Activated CD8-positive, alpha-beta memory T cell treated with anti-CD3 and anti-CD28 coated beads for 4 hours (primary cell): ENCODE data around the gene PEPD.

Experiments used
- DNase-seq, 2 donors: peaks; one replicate each; pipeline ENCODE4 v3.0.0-alpha.2; 2020; ENCODE audit warnings: low read depth in 2 of 2

The PEPD gene

DNA sequence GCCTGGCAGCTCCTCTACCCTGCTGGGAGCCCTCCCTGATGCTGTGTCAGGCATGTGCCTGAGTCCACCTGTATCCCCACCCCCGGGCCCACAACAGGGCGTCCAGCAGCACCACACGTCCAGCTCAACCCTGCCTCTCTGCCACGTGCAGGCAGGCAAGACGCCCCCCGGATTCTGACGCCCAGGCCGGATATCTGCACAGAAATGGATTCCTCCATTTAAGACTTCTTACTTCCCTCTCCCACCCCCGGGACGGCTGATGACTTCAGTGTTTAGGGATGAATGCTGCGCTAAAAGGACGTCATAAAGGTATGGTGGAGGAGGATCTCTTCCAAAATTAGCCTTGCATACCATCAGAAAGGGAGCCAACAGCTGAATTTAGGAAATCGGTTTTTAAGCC, 10.2 kb downstream of the PEPD start:
- DNase-seq: no peak

DNA sequence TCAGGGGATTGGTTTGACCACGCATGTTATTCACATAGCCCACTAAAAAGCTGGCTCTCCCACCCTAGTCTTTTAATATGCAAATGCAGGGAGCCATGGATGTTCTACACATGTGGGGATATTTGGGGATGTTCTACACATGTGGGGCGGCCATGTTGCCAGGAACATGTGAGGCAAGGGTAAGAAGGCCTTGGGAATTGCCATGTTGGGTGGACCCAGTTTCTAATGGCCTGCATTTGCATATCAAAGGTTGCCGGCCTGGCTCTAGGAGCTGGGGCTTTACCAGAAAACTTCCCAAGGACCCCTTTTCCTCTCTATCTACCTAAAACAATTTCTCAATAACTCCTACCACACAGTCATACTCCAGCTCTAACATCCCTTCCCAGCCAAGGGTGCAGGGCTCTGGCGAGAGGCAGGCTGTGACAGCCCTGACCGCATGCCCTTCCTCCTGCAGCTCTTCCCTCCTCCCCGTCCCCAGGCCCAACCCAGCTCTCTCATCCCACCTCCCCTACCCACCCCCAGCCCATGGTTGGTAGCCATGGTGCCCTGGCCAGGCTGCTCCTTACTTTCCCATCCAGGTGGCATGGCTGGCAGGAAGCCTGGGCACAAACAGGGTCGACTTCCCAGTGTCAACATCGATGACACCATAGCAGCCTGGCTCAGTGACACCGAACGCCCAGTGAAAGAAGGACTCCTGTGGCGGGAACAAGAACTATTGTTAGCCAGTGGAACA, 11.0 kb downstream of the PEPD start:
- DNase-seq: no peak

DNA sequence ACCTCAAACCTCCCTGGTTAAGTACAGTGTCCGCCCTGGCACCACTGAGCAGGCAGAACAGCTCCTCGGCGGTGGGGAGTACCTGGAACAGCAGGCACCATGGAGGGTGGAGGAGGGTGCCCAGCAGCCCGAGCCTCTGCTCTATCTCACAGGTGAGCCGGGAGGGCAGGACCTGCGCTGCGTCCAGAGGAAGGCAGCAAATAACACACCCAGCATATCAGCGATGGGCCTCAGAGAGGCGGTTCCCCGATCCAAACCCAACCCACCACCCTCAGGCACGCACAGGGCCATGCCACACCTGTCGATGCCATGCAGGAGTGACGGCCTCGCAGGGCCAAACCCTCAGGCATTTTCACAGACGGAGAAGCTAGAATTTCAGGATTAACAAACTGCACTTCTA, 11.8 kb downstream of the PEPD start:
- DNase-seq: no peak

DNA sequence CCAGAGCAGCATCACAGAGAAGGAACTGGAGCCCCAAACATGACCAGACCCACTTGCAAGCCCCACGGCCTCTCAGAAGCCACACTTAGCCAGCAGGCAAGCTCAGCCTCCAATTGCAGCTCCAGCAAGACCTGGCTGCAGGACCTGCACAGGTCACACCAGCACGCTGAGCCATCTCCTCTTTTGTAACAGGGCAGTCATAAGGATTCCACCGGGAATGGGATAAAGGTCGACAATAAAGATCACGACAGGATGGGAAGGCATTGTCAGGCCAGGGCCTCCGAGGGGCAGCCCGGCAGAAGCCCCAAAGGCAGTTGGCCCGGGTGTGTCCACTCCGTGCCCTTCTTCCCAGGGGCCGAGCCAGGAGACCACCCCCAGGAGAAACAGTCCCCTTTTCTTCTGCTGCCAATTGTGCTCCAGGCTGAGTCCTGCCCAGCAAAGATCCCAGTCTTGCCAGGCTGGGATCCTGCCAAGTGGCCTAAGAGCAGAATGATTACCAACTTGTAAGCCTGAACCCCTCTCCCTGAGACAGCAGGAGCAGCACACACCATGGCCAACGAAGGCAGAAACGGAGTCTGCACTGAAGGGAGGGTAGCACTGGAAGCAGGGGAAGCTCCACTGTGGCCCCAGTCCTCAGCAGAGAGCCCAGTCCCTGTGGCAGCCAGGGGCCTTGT, 12.5 kb downstream of the PEPD start:
- no peak for DNase-seq

DNA sequence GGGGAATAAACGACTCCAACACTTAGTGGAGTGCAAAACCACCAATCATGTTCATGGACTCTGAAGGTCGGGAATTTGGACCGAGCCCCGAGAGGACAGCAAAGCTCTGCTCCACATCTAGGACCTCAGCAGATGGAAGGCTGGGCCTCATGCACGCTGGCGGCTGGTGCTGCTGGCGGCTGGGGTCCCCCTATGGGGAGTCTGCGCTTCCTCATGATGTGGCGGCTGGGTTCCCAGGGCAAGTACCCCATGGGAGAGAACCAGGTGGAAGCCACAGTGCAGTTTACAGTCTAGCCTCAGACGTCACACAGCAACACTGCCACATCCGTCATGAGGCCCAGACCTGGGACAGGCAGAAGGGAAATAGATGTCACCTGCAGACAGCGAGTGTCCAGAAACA, 13.2 kb downstream of the PEPD start:
- DNase-seq: no peak

DNA sequence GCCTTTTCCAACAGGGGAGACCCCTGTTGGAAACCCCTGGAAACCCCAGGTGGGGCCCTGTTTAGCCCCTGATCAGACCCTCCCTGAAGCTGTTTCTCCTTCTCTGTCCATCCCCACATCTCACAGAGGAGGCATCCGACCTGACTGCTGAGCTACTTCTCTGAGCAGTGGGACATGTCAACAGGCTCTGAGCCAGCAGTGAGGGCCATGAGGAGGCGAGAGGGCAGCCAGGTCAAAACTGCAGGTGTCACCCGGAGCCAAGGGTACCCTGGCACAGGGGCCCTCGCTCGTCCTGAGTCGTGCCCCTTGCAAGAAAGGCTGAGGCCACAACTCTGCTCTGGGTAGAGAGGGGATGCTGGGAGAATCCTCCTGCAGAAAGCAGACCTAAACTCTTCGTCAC, 13.6 kb downstream of the PEPD start:
- DNase-seq: no peak

DNA sequence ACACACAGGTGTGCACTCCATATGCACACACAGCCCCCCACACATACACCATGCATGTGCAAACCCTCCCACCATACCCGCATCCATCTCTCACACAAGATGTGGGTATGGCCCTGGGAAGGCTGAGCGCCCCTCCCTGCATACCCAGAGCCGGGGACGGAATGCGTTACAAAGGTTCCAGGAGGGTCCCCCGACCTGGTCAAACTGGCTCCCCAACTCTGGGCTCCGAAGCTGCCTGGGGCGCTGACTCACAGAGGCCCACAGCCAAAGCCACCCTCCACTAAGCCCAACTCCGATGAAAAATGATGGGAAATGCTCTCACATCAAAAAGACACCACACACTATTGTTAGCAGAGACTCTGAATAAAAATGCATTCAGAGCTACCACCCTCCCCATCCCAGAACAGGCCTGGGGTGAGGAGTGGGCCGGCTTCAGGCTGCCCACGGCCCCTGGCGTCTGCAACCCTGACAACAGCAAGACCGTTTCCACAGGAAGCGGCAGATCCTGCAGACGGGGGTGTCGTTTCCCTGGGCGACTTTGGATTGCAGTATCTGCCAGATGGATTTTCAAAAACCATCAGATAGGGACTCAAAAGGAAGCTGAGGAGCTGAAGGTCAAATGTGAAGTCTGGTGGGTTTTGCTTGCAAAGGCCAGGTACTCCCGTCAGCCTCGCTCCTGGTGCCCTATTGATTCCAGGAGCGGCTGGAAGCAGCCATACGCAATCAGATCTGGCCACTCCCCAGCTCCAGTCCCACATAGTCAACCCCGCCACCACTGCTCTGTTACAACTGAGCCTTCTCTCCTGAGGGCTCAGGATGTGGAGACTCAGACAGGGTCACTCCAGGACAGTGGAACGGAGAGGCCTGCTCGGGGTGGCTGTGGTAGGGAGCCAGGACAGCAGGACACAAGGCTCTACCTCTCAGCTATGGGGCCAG, 14.3 kb downstream of the PEPD start:
- DNase-seq: no peak

DNA sequence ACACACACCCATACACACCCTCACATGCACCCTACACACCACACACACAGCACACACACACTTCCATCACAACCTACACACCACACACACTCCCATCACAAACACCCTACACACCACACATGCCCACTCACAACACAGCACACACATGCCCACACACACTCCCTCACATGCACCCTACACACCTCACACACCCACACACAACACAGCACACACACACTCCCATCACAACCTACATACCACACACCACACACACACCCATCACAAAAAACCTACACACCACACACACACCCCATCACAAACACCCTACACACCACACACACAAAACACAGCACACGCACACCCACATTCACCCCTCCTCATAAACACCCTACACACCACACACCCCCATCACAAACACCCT, 15.1 kb downstream of the PEPD start:
- no peak for DNase-seq

DNA sequence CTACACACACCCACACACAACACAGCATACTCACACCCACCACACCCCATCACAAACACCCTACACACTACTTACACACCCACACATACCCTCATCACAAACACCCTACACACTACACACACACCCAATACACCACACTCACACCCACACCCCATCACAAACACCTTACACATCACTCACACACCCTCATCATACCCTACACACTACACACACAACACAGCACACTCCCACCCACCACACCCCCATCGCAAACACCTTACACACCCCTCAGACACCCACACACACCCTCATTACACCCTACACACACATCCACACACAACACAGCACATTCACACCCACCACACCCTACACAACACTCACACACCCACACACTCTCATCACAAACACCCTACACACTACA, 15.8 kb downstream of the PEPD start:
- no peak for DNase-seq

DNA sequence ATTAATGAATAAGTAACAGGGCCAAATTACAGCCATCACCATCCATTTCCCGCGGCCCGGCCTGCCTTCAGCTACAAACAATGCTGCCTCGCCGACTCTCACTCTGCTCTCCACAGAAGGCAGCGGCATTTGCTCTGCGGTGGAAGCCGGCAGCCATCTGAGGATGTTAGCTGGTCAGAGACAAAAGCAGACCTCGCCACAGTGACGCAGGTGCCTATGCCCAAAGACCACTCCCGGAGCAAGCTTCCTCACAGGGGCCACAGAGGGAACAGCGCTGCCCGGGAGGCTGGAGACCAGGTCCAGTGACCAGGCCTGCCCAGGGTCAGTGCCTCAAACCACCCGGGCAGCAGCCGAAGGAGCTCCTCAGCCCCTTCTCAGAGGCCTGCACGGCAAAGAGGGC, 16.4 kb downstream of the PEPD start:
- no peak for DNase-seq

DNA sequence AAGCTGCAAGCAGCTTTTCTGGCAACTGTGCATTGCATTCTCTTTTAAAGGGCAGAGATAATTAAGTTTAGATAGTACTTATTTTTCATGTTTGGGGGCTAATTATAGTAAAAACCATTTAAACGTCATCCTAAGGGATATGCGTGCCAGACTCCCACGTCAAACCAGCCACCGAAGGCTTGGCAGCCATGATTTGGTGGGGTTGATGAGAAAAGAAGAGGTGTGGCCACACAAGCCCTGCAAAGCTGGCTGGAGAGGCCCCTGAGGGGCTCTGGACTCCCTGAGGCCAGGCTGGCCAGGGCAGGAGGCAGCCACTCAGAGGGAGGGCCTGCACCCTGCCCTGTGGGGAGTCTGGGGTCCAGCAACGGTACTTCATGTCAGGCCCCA, 17.5 kb downstream of the PEPD start:
- DNase-seq: no peak

DNA sequence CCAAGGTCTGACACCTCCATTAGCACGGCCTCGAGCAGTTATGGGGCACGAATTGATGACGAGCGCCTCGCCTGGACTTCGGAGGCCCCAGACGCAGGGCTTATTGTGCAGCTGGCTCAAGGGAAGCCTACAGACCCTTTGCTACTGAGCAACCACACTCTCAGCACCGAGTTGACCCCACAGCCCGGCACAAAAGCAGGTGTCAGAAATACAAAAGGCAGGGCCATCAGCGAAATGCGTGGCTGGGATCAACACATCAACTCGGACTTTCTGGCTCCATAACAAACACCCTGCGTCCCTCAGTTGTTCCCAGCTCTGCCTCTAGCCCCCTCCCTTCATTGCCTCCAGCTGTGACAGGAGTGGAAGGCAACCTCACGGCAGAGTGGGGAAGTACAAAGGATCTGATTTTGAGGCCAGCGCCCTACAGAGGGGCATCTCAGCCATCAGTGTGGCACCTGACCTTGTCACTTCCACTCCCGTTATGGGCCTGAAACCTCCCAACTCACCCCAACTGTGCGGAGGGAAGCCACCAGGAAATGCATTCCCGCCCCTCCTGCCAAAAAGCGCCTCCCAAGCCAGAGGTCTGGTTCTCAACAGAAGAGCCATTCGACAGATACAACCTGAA, 18.0 kb downstream of the PEPD start:
- DNase-seq: no peak

DNA sequence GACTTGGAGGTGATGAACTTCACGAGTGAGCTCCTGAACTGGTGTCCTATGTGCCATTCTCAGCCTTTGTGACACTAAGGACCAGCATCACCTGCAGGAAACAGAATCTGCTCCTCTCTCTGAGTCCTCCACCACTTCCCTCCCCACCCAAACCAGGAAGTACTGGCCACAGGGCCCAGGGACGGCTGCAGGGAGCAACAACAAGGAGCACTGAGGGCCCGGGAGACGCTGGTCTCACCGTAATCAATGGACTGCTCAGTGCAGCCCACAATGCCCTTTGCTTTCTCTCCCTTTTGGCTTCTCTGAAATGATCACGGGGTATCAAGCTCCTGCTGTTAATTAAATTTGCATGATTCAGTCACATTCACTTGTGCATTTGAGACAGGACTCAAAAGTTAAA, 18.6 kb downstream of the PEPD start:
- DNase-seq: no peak

DNA sequence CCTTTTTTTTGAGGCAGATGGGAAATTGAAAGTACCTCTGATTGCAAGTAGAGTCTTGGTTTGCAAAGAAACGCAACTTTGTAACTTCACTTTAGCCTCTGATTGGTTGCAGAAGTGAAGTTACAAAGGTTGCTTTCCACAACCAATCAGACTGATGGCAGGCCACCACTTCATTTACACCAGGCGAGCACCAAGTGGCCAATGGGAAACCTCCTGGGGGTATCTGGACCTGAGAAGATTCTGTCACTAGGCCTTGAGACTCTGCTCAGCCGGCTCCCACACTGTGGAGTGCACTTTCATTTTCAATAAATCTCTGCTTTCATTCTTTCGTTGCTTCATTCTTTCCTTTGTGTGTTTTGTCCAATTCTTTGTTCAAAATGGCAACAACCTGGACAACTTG, 19.1 kb downstream of the PEPD start:
- no peak for DNase-seq

DNA sequence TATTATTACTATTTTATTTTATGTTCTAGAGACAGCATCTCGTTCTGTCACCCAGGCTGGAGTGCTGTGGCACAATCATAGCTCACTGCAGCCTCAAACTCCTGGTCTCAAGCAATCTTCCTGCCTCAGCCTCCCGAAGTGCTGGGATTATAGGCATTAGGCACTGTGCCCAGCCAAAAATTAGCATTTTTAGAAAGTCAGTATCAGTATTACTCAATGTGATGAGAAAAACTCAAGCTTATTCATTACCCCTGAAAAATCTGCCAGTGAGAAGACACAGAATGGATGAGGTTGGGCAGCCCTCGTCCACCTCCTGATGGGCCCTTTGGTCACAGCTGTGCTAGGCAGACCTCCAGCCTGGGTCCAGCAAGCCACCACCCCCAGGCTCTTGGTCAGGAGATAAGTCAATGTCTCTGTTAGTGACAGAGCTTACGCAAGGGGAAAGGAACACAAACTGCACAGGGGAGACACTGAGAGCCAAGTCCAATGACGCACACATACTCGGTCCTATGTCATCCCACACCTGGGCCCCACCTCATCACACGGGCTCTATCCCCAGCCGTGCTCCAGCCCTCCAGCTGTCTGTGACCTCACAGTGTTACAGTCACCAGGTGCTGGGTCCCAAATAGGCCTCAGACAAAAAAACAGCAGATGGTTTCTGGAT, 19.8 kb downstream of the PEPD start:
- DNase-seq: no peak

DNA sequence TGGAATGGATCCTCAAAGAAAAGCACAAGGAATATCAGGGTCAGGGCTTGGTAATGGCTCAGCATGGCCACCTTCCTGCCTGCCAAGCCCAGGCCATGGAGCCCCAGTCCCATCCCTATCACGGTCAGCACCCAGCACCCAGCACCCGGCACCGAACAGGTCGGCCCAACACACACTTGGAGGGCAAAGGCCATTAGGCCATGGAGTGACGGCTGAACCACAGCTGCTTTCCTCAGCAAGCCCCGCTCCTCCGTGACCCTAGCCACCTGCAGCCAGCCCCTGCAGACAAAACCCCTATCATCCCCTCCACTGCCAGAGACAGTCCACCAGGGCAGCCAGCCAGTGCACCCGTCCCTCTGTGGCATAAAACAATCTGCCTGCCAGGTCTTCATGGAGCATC, 20.6 kb downstream of the PEPD start:
- no peak for DNase-seq

DNA sequence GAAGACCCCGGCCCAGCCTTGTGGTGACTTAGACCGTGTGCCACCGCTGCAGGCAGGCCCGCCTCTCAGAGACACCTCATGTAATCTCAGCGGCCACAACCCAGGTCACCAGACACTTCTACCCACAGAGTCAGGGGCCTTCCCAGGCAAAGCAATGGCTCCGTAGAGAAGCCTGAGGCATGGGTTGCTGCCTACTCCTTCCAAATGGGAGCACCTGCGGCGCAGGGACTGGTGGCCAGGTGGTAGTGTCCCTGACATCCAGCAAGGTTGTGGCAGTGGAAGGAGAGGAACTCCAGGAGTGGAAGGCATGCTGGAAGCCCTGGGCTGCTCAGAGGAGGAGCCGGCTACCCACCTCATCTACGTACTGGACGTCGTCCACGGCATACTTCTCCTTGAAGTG, 21.0 kb downstream of the PEPD start:
- DNase-seq: no peak

DNA sequence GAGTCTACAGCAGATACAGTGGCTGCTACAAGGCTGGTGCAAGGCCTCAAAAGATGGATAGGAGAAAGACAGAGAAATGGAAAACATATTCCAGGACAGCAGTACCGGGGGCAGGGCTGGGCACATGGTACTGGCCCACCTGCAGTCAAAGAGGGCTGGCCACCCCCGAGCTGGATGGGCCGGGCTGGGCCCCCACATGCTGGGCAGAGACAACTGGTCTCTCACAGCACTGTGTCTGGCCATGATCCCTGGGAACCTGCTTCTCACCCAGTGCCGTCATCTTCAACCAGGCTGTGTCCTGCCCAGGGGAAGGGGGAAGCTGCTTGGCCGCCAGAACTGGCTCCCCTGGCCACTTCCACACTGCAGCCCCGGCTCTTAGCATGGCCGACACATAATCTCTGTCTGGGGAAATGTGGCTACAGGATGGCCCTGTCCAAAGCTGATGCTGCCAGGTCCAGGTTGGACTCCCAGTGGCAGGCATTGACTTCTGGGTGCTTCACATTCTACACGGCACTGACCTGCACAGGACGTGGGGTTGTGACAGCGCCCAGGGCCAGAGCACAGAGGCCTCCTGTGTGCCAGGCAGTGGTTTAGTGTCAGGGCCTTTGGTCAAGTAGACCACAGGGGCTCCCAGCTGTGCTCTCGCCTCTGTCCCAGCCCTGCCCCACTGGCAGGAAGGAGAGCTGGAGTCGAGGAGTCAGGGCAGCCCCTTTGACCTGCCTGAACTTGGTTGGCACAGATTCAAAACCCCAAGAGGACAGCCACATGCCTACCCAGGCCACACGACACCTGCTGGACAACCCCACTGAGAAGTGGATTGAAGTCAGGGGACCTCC, 21.7 kb downstream of the PEPD start:
- no peak for DNase-seq

DNA sequence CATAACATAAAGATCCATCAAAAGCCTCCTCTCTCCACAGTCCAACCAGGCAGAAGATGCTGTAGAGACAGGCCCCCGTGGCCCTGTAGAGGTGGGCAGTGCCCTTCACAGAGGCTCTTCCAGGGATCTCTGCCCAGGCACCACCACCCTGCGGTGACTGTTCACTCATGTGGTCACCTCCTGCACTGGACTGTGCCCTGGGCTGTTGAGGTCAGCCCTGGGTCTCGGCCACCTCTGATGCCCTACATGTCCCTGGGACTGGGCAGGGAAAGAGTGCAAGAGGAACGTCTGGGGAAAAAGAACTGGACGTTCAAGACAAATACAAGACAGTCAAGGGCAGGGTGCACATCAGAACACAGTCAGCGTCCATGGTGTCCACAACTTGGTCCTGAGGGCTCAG, 22.3 kb downstream of the PEPD start:
- DNase-seq: no peak

DNA sequence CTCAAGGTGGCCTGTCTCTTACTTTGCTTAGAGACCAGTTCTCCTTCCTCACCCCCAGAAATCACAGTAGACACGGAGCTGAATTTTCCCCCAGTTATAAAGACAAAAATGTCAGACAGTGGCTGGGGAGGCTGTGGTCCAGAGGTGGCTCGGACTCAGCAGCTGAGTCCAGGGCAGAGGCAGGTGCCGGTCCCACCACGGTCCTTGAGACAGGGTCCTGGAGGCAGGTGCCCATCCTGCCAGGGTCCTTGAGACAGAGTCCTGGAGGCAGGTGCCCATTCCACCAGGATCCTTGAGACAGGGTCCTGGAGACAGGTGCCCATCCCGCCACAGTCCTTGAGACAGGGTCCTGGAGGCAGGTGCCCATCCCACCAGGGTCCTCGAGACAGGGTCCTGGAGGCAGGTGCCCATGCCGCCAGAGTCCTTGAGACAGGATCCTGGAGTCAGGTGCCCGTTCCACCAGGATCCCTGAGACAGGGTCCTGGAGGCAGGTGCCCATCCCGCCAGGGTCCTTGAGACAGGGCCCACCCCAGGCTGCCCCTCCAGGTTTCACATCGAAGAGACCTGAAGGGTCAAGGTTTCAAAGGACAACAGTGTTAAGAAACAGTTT, 23.1 kb downstream of the PEPD start:
- DNase-seq: no peak
